Neuronal stem cell (in vitro differentiated cells): Measurements from ENCODE around the gene VASP.

Experiments used
- DNase-seq: peaks from one replicate; pipeline ENCODE4 v3.0.0-alpha.2; 2013; ENCODE audit warnings: low spot score
- H2AFZ ChIP-seq: one replicate; pipeline ENCODE4 v1.6.1; 2013; ENCODE audit warnings: mild to moderate bottlenecking, low read length, inconsistent platforms
- H2AK5ac ChIP-seq: 2 replicates; pipeline ENCODE4 v1.6.1; 2013; ENCODE audit warnings: low read depth, mild to moderate bottlenecking, inconsistent platforms, low read length, moderate library complexity, mixed read lengths
- H2BK120ac ChIP-seq: 2 replicates; pipeline ENCODE4 v1.6.1; 2013; ENCODE audit warnings: low read depth, mild to moderate bottlenecking, inconsistent platforms, low read length, moderate library complexity, mixed read lengths
- H2BK12ac ChIP-seq: one replicate; pipeline ENCODE4 v1.6.1; 2013; ENCODE audit warnings: low read length, inconsistent platforms
- H2BK15ac ChIP-seq: 2 replicates; pipeline ENCODE4 v1.6.1; 2013; ENCODE audit warnings: mild to moderate bottlenecking, low read length, inconsistent platforms, mixed read lengths
- H2BK5ac ChIP-seq: one replicate; pipeline ENCODE4 v1.6.1; 2013; ENCODE audit warnings: inconsistent platforms, mild to moderate bottlenecking, low read length, moderate library complexity
- H3K14ac ChIP-seq: one replicate; pipeline ENCODE4 v1.6.1; 2013; ENCODE audit warnings: low read length, inconsistent platforms
- H3K18ac ChIP-seq: 2 replicates; pipeline ENCODE4 v1.6.1; 2013; ENCODE audit warnings: low read length, inconsistent platforms
- H3K23ac ChIP-seq: 2 replicates; pipeline ENCODE4 v1.6.1; 2013; ENCODE audit warnings: low read depth, mild to moderate bottlenecking, mixed read lengths, low read length, inconsistent platforms; ENCODE audit not compliant: poor library complexity
- H3K27ac ChIP-seq: replicated peaks from 3 replicates; pipeline ENCODE4 v1.5.1; 2013; ENCODE audit warnings: low read length, inconsistent platforms
- H3K27me3 ChIP-seq, 3 experiments: 2 replicates each; pipeline ENCODE4 v1.6.1; 2013; ENCODE audit warnings: low read length in 3 of 3, mild to moderate bottlenecking in 2 of 3, inconsistent platforms in 1 of 3, low read depth in 1 of 3, mixed read lengths in 1 of 3, moderate library complexity in 1 of 3; ENCODE audit not compliant: control insufficient read depth in 3 of 3, insufficient read depth in 3 of 3
- H3K36me3 ChIP-seq, 2 donors: replicated peaks in 1 of 2; 2 replicates each; pipeline ENCODE4 v1.6.1; 2013; ENCODE audit warnings: low read length in 2 of 2; ENCODE audit not compliant: control insufficient read depth in 2 of 2, insufficient read depth in 2 of 2
- H3K4ac ChIP-seq: 2 replicates; pipeline ENCODE4 v1.6.1; 2013; ENCODE audit warnings: inconsistent platforms, mild to moderate bottlenecking, low read length, moderate library complexity
- H3K4me1 ChIP-seq, 2 donors: 1 replicate in 1 of 2; 2 replicates in 1 of 2; pipeline ENCODE4 v1.6.1; 2013; ENCODE audit warnings: low read length in 2 of 2, low read depth in 1 of 2; ENCODE audit not compliant: control insufficient read depth in 2 of 2, insufficient read depth in 1 of 2
- H3K4me2 ChIP-seq: one replicate; pipeline ENCODE4 v1.6.1; 2013; ENCODE audit warnings: mild to moderate bottlenecking, low read length, inconsistent platforms; ENCODE audit not compliant: insufficient read depth, poor library complexity, severe bottlenecking
- H3K4me3 ChIP-seq, 2 donors: 2 replicates each; pipeline ENCODE4 v1.5.1; 2013; ENCODE audit warnings: low read length in 2 of 2, mild to moderate bottlenecking in 2 of 2, inconsistent platforms in 1 of 2, moderate library complexity in 1 of 2
- H3K79me1 ChIP-seq: one replicate; pipeline ENCODE4 v1.6.1; 2013; ENCODE audit warnings: low read depth, mild to moderate bottlenecking, inconsistent platforms, low read length, moderate library complexity
- H3K9ac ChIP-seq: one replicate; pipeline ENCODE4 v1.6.1; 2013; ENCODE audit warnings: mild to moderate bottlenecking, low read depth, low read length, inconsistent platforms; ENCODE audit not compliant: poor library complexity
- H3K9me3 ChIP-seq, 2 donors: replicated peaks in 1 of 2; 2 replicates each; pipeline versions ENCODE3 to v1.6.1; 2013; ENCODE audit warnings: low read length in 2 of 2, mild to moderate bottlenecking in 2 of 2, inconsistent platforms in 1 of 2, low read depth in 1 of 2, mixed read lengths in 1 of 2, moderate library complexity in 1 of 2; ENCODE audit not compliant: control insufficient read depth in 2 of 2, insufficient read depth in 1 of 2
- H4K8ac ChIP-seq: one replicate; pipeline ENCODE4 v1.6.1; 2013; ENCODE audit warnings: low read depth, mild to moderate bottlenecking, inconsistent platforms, low read length, moderate library complexity
- H4K91ac ChIP-seq: one replicate; pipeline ENCODE4 v1.6.1; 2013; ENCODE audit warnings: low read length, low read depth, mild to moderate bottlenecking, inconsistent platforms; ENCODE audit not compliant: poor library complexity
- WGBS, 2 donors: extraction: QIAGEN DNeasy Blood & Tissue Kit; methylation state at CpG; one replicate each; pipeline ENCODE4 v1.1.7; 2013; ENCODE audit warnings: missing lambda C conversion rate in 2 of 2, mixed read lengths in 1 of 2; ENCODE audit not compliant: insufficient read length in 2 of 2, insufficient replicate concordance in 1 of 2; ENCODE audit errors: extremely low coverage in 2 of 2; 5-methylcytosine and 5-hydroxymethylcytosine counted together

The VASP gene

GRCh38 chr19:45574526-45574925 is 67.2 kb downstream of the VASP start:
- no peak overlapping the region for H3K18ac ChIP-seq
- no peaks in the 10 kb centered on the region for H3K27me3 ChIP-seq
- H4K91ac ChIP-seq: no peak overlapping the region
- H3K4me1 ChIP-seq: peaks cover 0 to 3% of the 10 kb centered on the region in 2 donors
- H3K14ac ChIP-seq: no peak overlapping the region
- WGBS, 2 donors: no CpG with 5 or more reads among the region's 4 CpGs
- no peaks in the 10 kb centered on the region for H3K36me3 ChIP-seq
- no peak overlapping the region for H3K23ac ChIP-seq
- no peak overlapping the region for H2AFZ ChIP-seq
- H2AK5ac ChIP-seq: peak overlapping the region; percentile 9
- H2BK15ac ChIP-seq: no peak overlapping the region
- H4K8ac ChIP-seq: no peak overlapping the region
- H3K27ac ChIP-seq: no peak overlapping the region
- peak overlapping the region in 1 of 2 donors; percentile 40 for H3K4me3 ChIP-seq
- no peaks in the 10 kb centered on the region for H3K9me3 ChIP-seq
- H3K4ac ChIP-seq: no peak overlapping the region
- no peaks in the 10 kb centered on the region for H3K79me1 ChIP-seq
- no peak overlapping the region for H3K9ac ChIP-seq
- H2BK120ac ChIP-seq: no peak overlapping the region
- H3K4me2 ChIP-seq: no peak overlapping the region
- H2BK5ac ChIP-seq: no peak overlapping the region
- no peak overlapping the region for H2BK12ac ChIP-seq
- no peak for DNase-seq

DNA sequence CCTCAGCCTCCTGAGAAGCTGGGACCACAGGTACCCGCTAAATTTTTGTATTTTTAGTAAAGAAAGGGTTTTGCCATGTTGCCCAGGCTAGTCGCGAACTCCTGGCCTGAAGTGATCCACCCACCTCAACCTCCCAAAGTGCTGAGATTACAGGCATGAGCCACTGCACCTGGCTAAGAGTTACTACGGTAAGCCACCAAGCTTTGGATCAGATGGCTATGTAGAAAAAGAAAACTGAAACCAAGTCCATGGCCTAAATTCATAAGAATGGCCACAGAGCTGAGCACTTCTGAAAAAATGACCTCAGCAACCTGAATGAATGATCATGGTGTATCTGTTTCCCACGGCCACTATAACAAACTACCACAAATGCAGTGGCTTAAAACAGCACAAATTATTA is 67.9 kb downstream of the VASP start:
- no peak overlapping the region for H2BK120ac ChIP-seq
- no peak overlapping the region for H3K27ac ChIP-seq
- H2AFZ ChIP-seq: no peak overlapping the region
- H3K36me3 ChIP-seq: no peaks in the 10 kb centered on the region
- no peak overlapping the region for H3K18ac ChIP-seq
- no peak overlapping the region for H3K23ac ChIP-seq
- H2BK15ac ChIP-seq: no peak overlapping the region
- no peak overlapping the region for H3K4me2 ChIP-seq
- H4K8ac ChIP-seq: no peak overlapping the region
- H3K9me3 ChIP-seq: no peaks in the 10 kb centered on the region
- H3K4me3 ChIP-seq: no peak overlapping the region
- no peak overlapping the region for H2BK5ac ChIP-seq
- no peak overlapping the region for H4K91ac ChIP-seq
- WGBS, 2 donors: no CpG with 5 or more reads among the region's 5 CpGs
- no peak overlapping the region for H2AK5ac ChIP-seq
- no peaks in the 10 kb centered on the region for H3K27me3 ChIP-seq
- no peak overlapping the region for H2BK12ac ChIP-seq
- no peak for DNase-seq
- H3K4ac ChIP-seq: no peak overlapping the region
- peaks cover 0 to 3% of the 10 kb centered on the region in 2 donors for H3K4me1 ChIP-seq
- no peak overlapping the region for H3K9ac ChIP-seq
- H3K79me1 ChIP-seq: no peaks in the 10 kb centered on the region
- no peak overlapping the region for H3K14ac ChIP-seq
